Small intestine (tissue), 7 donors: ENCODE data around the gene WT1. TPM values are rescaled to one million over a fixed set of nuclear protein-coding genes. Genes with fewer than 3 reads are reported as not detected.

ENCODE experiments used
- DNase-seq, 2 donors: peaks; one replicate each; pipeline versions ENCODE4 v3.0.0 to v3.0.0-alpha.2; 2013
- FAIRE-seq: peaks from 2 replicates; lab custom pipeline; 2012; peaks lifted over from hg19 to GRCh38; lab: Jason Lieb, UNC
- H3K27ac ChIP-seq, 3 donors: one replicate each; pipeline ENCODE4 v1.5.1; 2013; ENCODE audit warnings: low read length in 2 of 3, mild to moderate bottlenecking in 2 of 3, control low read depth in 1 of 3, inconsistent platforms in 1 of 3, low read depth in 1 of 3, moderate library complexity in 1 of 3
- H3K27me3 ChIP-seq, 3 donors: one replicate each; pipeline ENCODE4 v1.6.1; 2013; ENCODE audit warnings: low read length in 3 of 3, inconsistent platforms in 1 of 3; ENCODE audit not compliant: control insufficient read depth in 3 of 3, insufficient read depth in 3 of 3
- H3K36me3 ChIP-seq, 3 donors: one replicate each; pipeline ENCODE4 v1.6.1; 2013; ENCODE audit warnings: low read length in 3 of 3, inconsistent platforms in 1 of 3, low read depth in 1 of 3, mild to moderate bottlenecking in 1 of 3, moderate library complexity in 1 of 3; ENCODE audit not compliant: control insufficient read depth in 3 of 3, insufficient read depth in 2 of 3
- H3K4me1 ChIP-seq, 3 donors: one replicate each; pipeline ENCODE4 v1.6.1; 2013; ENCODE audit warnings: low read length in 2 of 3, inconsistent platforms in 1 of 3, low read depth in 1 of 3, mild to moderate bottlenecking in 1 of 3, moderate library complexity in 1 of 3; ENCODE audit not compliant: control insufficient read depth in 3 of 3, insufficient read depth in 2 of 3
- H3K4me3 ChIP-seq, 3 donors: one replicate each; pipeline ENCODE4 v1.5.1; 2013; ENCODE audit warnings: low read length in 3 of 3, control low read depth in 1 of 3, inconsistent platforms in 1 of 3, low read depth in 1 of 3, mild to moderate bottlenecking in 1 of 3, moderate library complexity in 1 of 3
- H3K9me3 ChIP-seq, 2 donors: one replicate each; pipeline ENCODE4 v1.6.1; 2013; ENCODE audit warnings: low read depth in 1 of 2, low read length in 1 of 2; ENCODE audit not compliant: control insufficient read depth in 2 of 2, insufficient read depth in 1 of 2
- WGBS, 3 donors: extraction: QIAGEN DNeasy Blood & Tissue Kit; methylation state at CpG; one replicate each; pipeline ENCODE4 v1.1.7; 2013; 5-methylcytosine and 5-hydroxymethylcytosine counted together
- polyA plus RNA-seq, 4 donors: library from polyadenylated mRNA; stranded (reverse) in 3 of 4; unstranded in 1 of 4; fragments of 200-250 nt in 3 of 4; fragments of 120-200 nt in 1 of 4; gene quantifications; one replicate each; pipeline versions ENCODE4 v1.2.1 to v1.2.3, GENCODE V29; 2013
- donor health status: healthy with polysubstance abuse.
- donor health status: control.
- donor health status: control.
- donor health status: Bipolar disorder and iron deficiency.
- donor health status: healthy.

WT1 gene
- polyA plus RNA-seq, 4 donors = 0.03 TPM; not detected in 3

GRCh38 chr11:32425761-32426160 lies 9.6 kb downstream of the WT1 start:
- Histone ChIP-seq H3K36me3 (peaks cover 0 to 2% (median 0%) of the 10 kb centered on the region in 3 donors), H3K27ac (no peak overlapping the region), H3K9me3 (no peaks in the 10 kb centered on the region), H3K4me1 (no peaks in the 10 kb centered on the region), H3K27me3 (peaks cover 14 to 74% (median 47%) of the 10 kb centered on the region in 3 donors), H3K4me3 (no peak overlapping the region)
- DNase-seq (no peak), FAIRE-seq (no peak)
- 30 to 40% (median 34%) methylated on average over 5 of the region's 5 CpGs for WGBS, 3 donors

GRCh38 chr11:32422545-32422944 lies 12.8 kb downstream of the WT1 start:
- H3K27ac ChIP-seq = no peak overlapping the region
- WGBS, 3 donors = 50 to 61% (median 55%) methylated on average over 3 of the region's 3 CpGs
- H3K9me3 ChIP-seq = no peaks in the 10 kb centered on the region
- no peaks in the 10 kb centered on the region for H3K36me3 ChIP-seq
- no peak for FAIRE-seq
- no peak overlapping the region for H3K4me3 ChIP-seq
- H3K4me1 ChIP-seq = no peaks in the 10 kb centered on the region
- DNase-seq = no peak
- peaks cover 4 to 44% (median 20%) of the 10 kb centered on the region in 3 donors for H3K27me3 ChIP-seq

DNA sequence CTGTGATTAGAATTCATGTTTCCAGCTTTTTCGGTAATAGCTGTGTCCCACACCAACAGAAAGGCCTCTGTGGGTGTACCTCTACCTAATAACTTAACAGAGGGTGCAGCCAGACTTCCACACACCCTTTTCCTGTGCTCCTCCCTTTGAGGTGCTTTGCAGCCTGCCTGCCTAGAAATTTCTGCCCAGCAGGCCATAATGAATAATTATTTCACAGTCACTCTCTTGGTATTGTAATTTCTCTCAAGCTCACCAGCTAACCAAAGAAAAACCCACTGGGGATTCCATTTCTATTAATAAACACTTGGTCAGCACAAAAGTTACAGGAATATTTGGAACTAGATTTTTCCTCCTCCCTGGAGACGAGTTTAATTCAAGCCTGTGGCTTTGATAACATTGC lies 13.3 kb downstream of the WT1 start:
- DNase-seq = no peak
- H3K36me3 ChIP-seq = no peaks in the 10 kb centered on the region
- no peaks in the 10 kb centered on the region for H3K4me1 ChIP-seq
- H3K9me3 ChIP-seq = no peaks in the 10 kb centered on the region
- peaks cover 3 to 39% (median 17%) of the 10 kb centered on the region in 3 donors for H3K27me3 ChIP-seq
- no peak for FAIRE-seq
- WGBS, 3 donors = 43 to 77% (median 63%) methylated on average over 2 of the region's 2 CpGs
- no peak overlapping the region for H3K4me3 ChIP-seq
- H3K27ac ChIP-seq = no peak overlapping the region

DNA sequence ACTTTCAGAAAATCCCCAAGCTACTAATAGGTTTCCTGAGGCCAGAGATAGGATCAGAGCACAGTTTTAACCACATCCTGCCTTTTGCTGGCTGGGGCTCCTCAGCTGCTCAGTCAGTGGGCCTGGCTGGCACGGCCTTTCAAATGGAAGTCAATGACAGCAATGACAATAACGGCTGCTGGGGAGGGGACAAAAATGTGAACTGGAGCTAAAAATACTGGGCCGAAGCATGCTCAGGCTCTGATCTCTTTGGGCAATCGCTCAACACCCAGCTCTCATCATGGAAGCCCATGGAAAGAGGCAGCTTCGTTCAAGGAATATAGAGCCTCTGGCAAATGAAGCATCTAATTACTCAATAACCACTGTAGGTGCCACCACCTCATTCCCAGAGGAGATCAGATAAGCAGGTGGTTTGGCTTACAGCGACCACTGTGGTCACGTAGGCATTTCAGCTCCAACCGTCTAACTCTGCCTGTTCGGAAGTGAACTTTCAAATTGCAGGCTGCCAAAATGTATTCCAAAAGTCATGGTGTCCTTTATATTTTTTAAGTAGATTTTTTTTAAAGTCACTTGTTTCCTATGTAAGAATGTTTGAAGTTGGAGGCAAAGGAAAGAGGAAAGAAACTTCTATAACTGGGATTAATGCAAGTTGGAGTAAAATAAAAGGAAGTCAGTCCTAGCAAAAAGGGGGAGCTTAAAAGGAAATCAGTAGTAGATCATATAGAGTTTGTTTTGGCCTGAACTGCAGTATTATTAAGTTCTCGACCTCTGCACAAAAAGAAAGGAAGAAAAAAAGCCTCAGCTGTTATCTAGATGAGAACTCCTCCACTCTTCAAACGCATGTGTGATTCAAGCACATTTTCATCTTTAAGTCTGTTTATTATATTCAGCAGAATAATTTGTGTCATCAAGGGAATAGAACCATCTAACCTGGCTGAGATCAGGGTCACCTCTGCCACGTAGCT lies 14.1 kb downstream of the WT1 start:
- no peak for FAIRE-seq
- H3K4me1 ChIP-seq = no peaks in the 10 kb centered on the region
- H3K9me3 ChIP-seq = no peaks in the 10 kb centered on the region
- peaks cover 3 to 39% (median 20%) of the 10 kb centered on the region in 3 donors for H3K27me3 ChIP-seq
- no peak for DNase-seq
- no peak overlapping the region for H3K27ac ChIP-seq
- WGBS, 3 donors = 55 to 62% (median 58%) methylated on average over 12 of the region's 12 CpGs
- no peaks in the 10 kb centered on the region for H3K36me3 ChIP-seq
- H3K4me3 ChIP-seq = no peak overlapping the region

DNA sequence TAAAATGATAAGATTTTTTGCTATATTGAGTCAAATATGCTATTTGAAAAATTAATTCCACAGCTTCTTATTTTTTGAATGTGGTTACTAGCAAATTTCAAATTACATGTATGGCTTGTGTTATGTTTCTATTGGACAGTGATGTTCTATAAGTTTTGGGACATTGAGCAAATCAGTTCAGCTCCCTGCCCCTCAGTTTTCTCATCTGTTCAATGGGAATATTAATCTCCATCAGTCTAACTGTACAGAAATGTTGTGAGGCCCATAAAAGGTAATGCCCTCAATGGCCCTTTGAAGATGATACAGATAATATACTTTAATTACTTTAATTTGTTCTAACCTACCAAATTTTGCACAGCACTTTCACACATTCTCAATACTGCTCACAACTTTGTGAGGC lies 15.2 kb downstream of the WT1 start:
- no peak overlapping the region for H3K27ac ChIP-seq
- H3K4me3 ChIP-seq = no peak overlapping the region
- no peaks in the 10 kb centered on the region for H3K36me3 ChIP-seq
- no peaks in the 10 kb centered on the region for H3K4me1 ChIP-seq
- H3K27me3 ChIP-seq = peaks cover 0 to 32% (median 15%) of the 10 kb centered on the region in 3 donors
- no peaks in the 10 kb centered on the region for H3K9me3 ChIP-seq
- DNase-seq (no peak), FAIRE-seq (no peak)

GRCh38 chr11:32418836-32419235 lies 16.5 kb downstream of the WT1 start:
- H3K4me3 ChIP-seq = no peak overlapping the region
- FAIRE-seq = no peak

DNA sequence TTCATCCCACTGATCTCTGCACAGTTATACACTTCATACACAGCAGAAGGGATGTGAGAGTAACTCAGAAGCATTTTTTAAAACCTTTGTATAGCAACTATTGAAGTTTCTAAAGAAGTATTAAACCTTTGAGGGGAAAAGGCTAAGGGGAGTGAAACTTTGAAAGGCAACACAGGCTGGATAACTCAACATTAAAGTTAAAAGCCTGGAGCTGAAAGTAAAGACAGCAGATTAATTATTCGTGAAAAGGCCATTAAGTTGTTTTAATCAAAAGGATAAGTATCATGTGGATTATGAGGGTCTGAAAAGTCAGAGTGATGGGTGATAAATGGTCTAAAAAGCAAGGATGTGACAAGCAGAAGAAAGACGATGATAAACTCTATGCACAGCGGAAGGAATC lies 17.5 kb downstream of the WT1 start:
- WGBS, 3 donors = 69 to 85% (median 77%) methylated on average over 3 of the region's 3 CpGs
- Histone ChIP-seq H3K27me3 (peaks cover 0 to 15% (median 8%) of the 10 kb centered on the region in 3 donors), H3K27ac (no peak overlapping the region), H3K4me3 (no peak overlapping the region), H3K36me3 (no peaks in the 10 kb centered on the region), H3K4me1 (no peaks in the 10 kb centered on the region), H3K9me3 (no peaks in the 10 kb centered on the region)
- no peak for DNase-seq
- no peak for FAIRE-seq

More at GRCh38 chr11:32418836-32419235, 16.5 kb downstream of the WT1 start:
- Histone ChIP-seq H3K9me3 (no peaks in the 10 kb centered on the region), H3K36me3 (no peaks in the 10 kb centered on the region), H3K27me3 (peaks cover 0 to 23% (median 11%) of the 10 kb centered on the region in 3 donors), H3K4me1 (no peaks in the 10 kb centered on the region), H3K27ac (no peak overlapping the region)
- 51 to 63% (median 56%) methylated on average over 5 of the region's 5 CpGs for WGBS, 3 donors
- DNase-seq = no peak

- FAIRE-seq (no peak), DNase-seq (no peak)
- H3K27ac ChIP-seq = no peak overlapping the region
- H3K36me3 ChIP-seq = no peaks in the 10 kb centered on the region
- H3K4me1 ChIP-seq = no peaks in the 10 kb centered on the region
- no peak overlapping the region for H3K4me3 ChIP-seq
- H3K9me3 ChIP-seq = no peaks in the 10 kb centered on the region
- H3K27me3 ChIP-seq = peaks cover 0 to 19% (median 5%) of the 10 kb centered on the region in 3 donors
- 86 to 95% (median 93%) methylated on average over 4 of the region's 4 CpGs for WGBS, 3 donors
These were observed 19.0 kb downstream of the WT1 start for GRCh38 chr11:32416301-32416700.
